Loucy (cell line): ENCODE results near the gene ATOH7.

Source experiments
- H2AFZ ChIP-seq: fragments of 200-600 bp; sonication (generic); 2 replicates; pipeline ENCODE4 v1.6.0; 2016; ENCODE audit warnings: antibody characterized with exemption, mild to moderate bottlenecking, low read length, moderate library complexity
- H3F3A ChIP-seq: fragments of 200-600 bp; 2 replicates; pipeline ENCODE4 v1.6.0; 2016; ENCODE audit warnings: antibody characterized with exemption, low read depth, mild to moderate bottlenecking
- H3K27me3 ChIP-seq: fragments of 200-600 bp; sonication (generic); 2 replicates; pipeline ENCODE4 v1.6.1; 2014; ENCODE audit warnings: low read length, mild to moderate bottlenecking; ENCODE audit not compliant: insufficient read depth, poor library complexity, severe bottlenecking
- H3K36me3 ChIP-seq: fragments of 200-600 bp; sonication (generic); 2 replicates; pipeline ENCODE4 v1.6.1; 2016; ENCODE audit warnings: low read length; ENCODE audit not compliant: insufficient read depth
- H3K4me1 ChIP-seq: fragments of 200-600 bp; sonication (generic); 2 replicates; pipeline ENCODE4 v1.5.1; 2014; ENCODE audit warnings: low read length, mild to moderate bottlenecking; ENCODE audit not compliant: insufficient read depth, poor library complexity, severe bottlenecking
- H3K4me2 ChIP-seq: fragments of 200-600 bp; sonication (generic); 2 replicates; pipeline ENCODE4 v1.6.0; 2014; ENCODE audit warnings: antibody characterized with exemption, low read length, low read depth, mild to moderate bottlenecking; ENCODE audit not compliant: poor library complexity, severe bottlenecking
- H3K4me3 ChIP-seq: fragments of 200-600 bp; sonication (generic); 2 replicates; pipeline ENCODE4 v1.5.1; 2014; ENCODE audit warnings: low read length, mild to moderate bottlenecking, mixed read lengths; ENCODE audit not compliant: poor library complexity, severe bottlenecking
- H3K79me2 ChIP-seq: fragments of 200-600 bp; sonication (generic); 2 replicates; pipeline ENCODE4 v1.6.1; 2014; ENCODE audit warnings: low read length; ENCODE audit not compliant: insufficient read depth
- H3K9ac ChIP-seq: fragments of 200-600 bp; sonication (generic); 2 replicates; pipeline ENCODE4 v1.6.0; 2014; ENCODE audit warnings: mild to moderate bottlenecking, low read depth, low read length, moderate library complexity; ENCODE audit not compliant: poor library complexity, severe bottlenecking
- H3K9me2 ChIP-seq: fragments of 200-600 bp; sonication (generic); replicated peaks from 2 replicates; pipeline ENCODE4 v1.6.1; 2016; ENCODE audit warnings: low read depth, low read length, mixed read lengths
- H3K9me3 ChIP-seq: fragments of 200-600 bp; sonication (generic); 2 replicates; pipeline ENCODE4 v1.6.1; 2014; ENCODE audit warnings: mild to moderate bottlenecking, antibody characterized with exemption, low read length, low read depth; ENCODE audit not compliant: insufficient read depth
- H4K20me1 ChIP-seq: fragments of 200-600 bp; sonication (generic); 2 replicates; pipeline ENCODE4 v1.6.0; 2014; ENCODE audit warnings: antibody characterized with exemption, low read length, mild to moderate bottlenecking; ENCODE audit not compliant: insufficient read depth, poor library complexity, severe bottlenecking
- CTCF ChIP-seq: fragments of 200-600 bp; sonication (generic); conservative IDR thresholded peaks from 2 replicates; pipeline ENCODE4 v1.5.1; 2014; ENCODE audit warnings: mild to moderate bottlenecking, antibody characterized with exemption, low read length
- EZH2phosphoT487 ChIP-seq: fragments of 200-600 bp; IDR thresholded peaks from 2 replicates; pipeline ENCODE4 v1.6.1; 2018; ENCODE audit warnings: antibody characterized with exemption, mild to moderate bottlenecking, moderate library complexity, borderline replicate concordance

Gene ATOH7

GRCh38 chr10:68271196-68271882 is 39.4 kb upstream of the ATOH7 start:
- Histone ChIP-seq H3K79me2 (no peaks in the 10 kb centered on the region), H3K9ac (no peak overlapping the region), H3K9me2 (no peaks in the 10 kb centered on the region), H3K4me1 (no peaks in the 10 kb centered on the region), H3K4me2 (no peak overlapping the region), H3K4me3 (no peak overlapping the region), H4K20me1 (no peaks in the 10 kb centered on the region), H3K36me3 (no peaks in the 10 kb centered on the region), H3K9me3 (no peaks in the 10 kb centered on the region), H2AFZ (no peak overlapping the region), H3F3A (no peaks in the 10 kb centered on the region), H3K27me3 (no peaks in the 10 kb centered on the region)
- TF ChIP-seq CTCF (no peak), EZH2phosphoT487 (no peak)

GRCh38 chr10:68269562-68270290 is 37.8 kb upstream of the ATOH7 start:
- Histone ChIP-seq H3K9ac (no peak overlapping the region), H3K9me2 (no peaks in the 10 kb centered on the region), H3K36me3 (no peaks in the 10 kb centered on the region), H3K4me1 (no peaks in the 10 kb centered on the region), H3K4me3 (no peak overlapping the region), H3K27me3 (no peaks in the 10 kb centered on the region), H3F3A (no peaks in the 10 kb centered on the region), H4K20me1 (no peaks in the 10 kb centered on the region), H2AFZ (no peak overlapping the region), H3K4me2 (no peak overlapping the region), H3K9me3 (no peaks in the 10 kb centered on the region; the same call in 1 of the 2 replicates), H3K79me2 (no peaks in the 10 kb centered on the region)
- no peak for TF ChIP-seq CTCF
- TF ChIP-seq EZH2phosphoT487, result no peak

GRCh38 chr10:68261132-68261856 is 29.4 kb upstream of the ATOH7 start:
- Histone ChIP-seq H3K9me3 (no peaks in the 10 kb centered on the region; the same call in 1 of the 2 replicates), H3K4me2 (no peak overlapping the region), H3K9ac (no peak overlapping the region), H3K27me3 (no peaks in the 10 kb centered on the region), H3K4me3 (no peak overlapping the region), H4K20me1 (no peaks in the 10 kb centered on the region), H3K36me3 (no peaks in the 10 kb centered on the region), H3K9me2 (no peaks in the 10 kb centered on the region), H3K79me2 (no peaks in the 10 kb centered on the region), H2AFZ (no peak overlapping the region), H3F3A (no peaks in the 10 kb centered on the region), H3K4me1 (no peaks in the 10 kb centered on the region)
- TF ChIP-seq EZH2phosphoT487, result no peak
- no peak for TF ChIP-seq CTCF
